ENCODE results near the gene TIMP3. TPM values are rescaled to one million over a fixed set of nuclear protein-coding genes. Genes with fewer than 3 reads are reported as not detected.

The TIMP3 gene
- total RNA-seq, 2 experiments from 2014 or later: 0.07 TPM

GRCh38 chr22:32761251-32761903, 40.1 kb upstream of the TIMP3 start:
- H3K27ac Mint-ChIP-seq: no peak overlapping the region
- H3K27me3 Mint-ChIP-seq: peaks cover 17% of the 10 kb centered on the region
- H3K36me3 Mint-ChIP-seq (ENCODE audit: low read depth): no peaks in the 10 kb centered on the region
- DNase-seq (no peak), ATAC-seq (no peak)
- no peaks in the 10 kb centered on the region for H3K9me3 Mint-ChIP-seq
- ChIA-PET CTCF (interaction anchor here (1.3 kb wide), 1 partner anchor 70 kb away, joined by 3 read pairs; no protein-coding TSS in a partner anchor), POLR2A (no interaction called here)
- H3K4me3 Mint-ChIP-seq: no peak overlapping the region
- H3K4me1 Mint-ChIP-seq (ENCODE audit: low read depth): no peaks in the 10 kb centered on the region
- no peak for TF ChIP-seq CTCF (IDR thresholded peaks at IDR 0.05)
- intact Hi-C loops (cut with micrococcal nuclease): no loop called here

- no peaks in the 10 kb centered on the region for H3K9me3 Mint-ChIP-seq
- H3K27ac Mint-ChIP-seq: no peak overlapping the region
- TF ChIP-seq CTCF (IDR thresholded peaks at IDR 0.05): no peak
- DNase-seq: no peak
- ChIA-PET CTCF (no interaction called here), POLR2A (interaction anchor here (0.5 kb wide), 1 partner anchor 160 kb away, joined by 3 read pairs; no protein-coding TSS in a partner anchor)
- intact Hi-C loops (cut with micrococcal nuclease): no loop called here
- H3K36me3 Mint-ChIP-seq (ENCODE audit: low read depth): no peaks in the 10 kb centered on the region
- H3K27me3 Mint-ChIP-seq: peaks cover 17% of the 10 kb centered on the region
- ATAC-seq: no peak
- no peak overlapping the region for H3K4me3 Mint-ChIP-seq
- H3K4me1 Mint-ChIP-seq (ENCODE audit: low read depth): no peaks in the 10 kb centered on the region
Measured at GRCh38 chr22:32764330-32765131, 37.0 kb upstream of the TIMP3 start.

GRCh38 chr22:32765132-32765618, 36.3 kb upstream of the TIMP3 start:
- Mint-ChIP-seq H3K27ac (no peak overlapping the region), H3K36me3 (ENCODE audit: low read depth) (no peaks in the 10 kb centered on the region), H3K4me1 (ENCODE audit: low read depth) (no peaks in the 10 kb centered on the region), H3K4me3 (no peak overlapping the region), H3K9me3 (no peaks in the 10 kb centered on the region), H3K27me3 (peaks cover 17% of the 10 kb centered on the region)
- CTCF ChIA-PET: no interaction called here
- POLR2A ChIA-PET: no interaction called here
- TF ChIP-seq CTCF (IDR thresholded peaks at IDR 0.05): no peak
- DNase-seq: no peak
- intact Hi-C loops (cut with micrococcal nuclease): no loop called here
- ATAC-seq: no peak

- no peak overlapping the region for H3K27ac Mint-ChIP-seq
- ATAC-seq: no peak
- no peaks in the 10 kb centered on the region for H3K36me3 Mint-ChIP-seq (ENCODE audit: low read depth)
- H3K4me3 Mint-ChIP-seq: no peak overlapping the region
- peaks cover 2% of the 10 kb centered on the region for H3K9me3 Mint-ChIP-seq
- H3K27me3 Mint-ChIP-seq: peaks cover 8% of the 10 kb centered on the region
- no peak for DNase-seq
- CTCF ChIA-PET: no interaction called here
- H3K4me1 Mint-ChIP-seq (ENCODE audit: low read depth): no peaks in the 10 kb centered on the region
- POLR2A ChIA-PET: no interaction called here
- intact Hi-C loops (cut with micrococcal nuclease): no loop called here
- TF ChIP-seq CTCF (IDR thresholded peaks at IDR 0.05): no peak
Measured at GRCh38 chr22:32771756-32772155, 29.7 kb upstream of the TIMP3 start.

- no peak for TF ChIP-seq CTCF (IDR thresholded peaks at IDR 0.05)
- ATAC-seq: no peak
- CTCF ChIA-PET: interaction anchor here (0.6 to 4.4 kb wide), 2 partner anchors 21 to 77 kb away, joined by 5 to 21 read pairs; no protein-coding TSS in a partner anchor
- Mint-ChIP-seq H3K27me3 (peaks cover 8% of the 10 kb centered on the region), H3K36me3 (ENCODE audit: low read depth) (no peaks in the 10 kb centered on the region), H3K4me3 (no peak overlapping the region), H3K27ac (no peak overlapping the region), H3K4me1 (ENCODE audit: low read depth) (no peaks in the 10 kb centered on the region), H3K9me3 (peaks cover 2% of the 10 kb centered on the region)
- POLR2A ChIA-PET: no interaction called here
- intact Hi-C loops (cut with micrococcal nuclease): no loop called here
- no peak for DNase-seq
Measured at GRCh38 chr22:32775957-32776356, 25.5 kb upstream of the TIMP3 start.
